IPS DF 19.7 (cell line): Measurements from ENCODE around the gene NRP2.

Experiments
- DNase-seq: peaks from one replicate; pipeline ENCODE4 v3.0.0-alpha.2; 2013; ENCODE audit warnings: low read depth, low spot score

The NRP2 gene

DNA sequence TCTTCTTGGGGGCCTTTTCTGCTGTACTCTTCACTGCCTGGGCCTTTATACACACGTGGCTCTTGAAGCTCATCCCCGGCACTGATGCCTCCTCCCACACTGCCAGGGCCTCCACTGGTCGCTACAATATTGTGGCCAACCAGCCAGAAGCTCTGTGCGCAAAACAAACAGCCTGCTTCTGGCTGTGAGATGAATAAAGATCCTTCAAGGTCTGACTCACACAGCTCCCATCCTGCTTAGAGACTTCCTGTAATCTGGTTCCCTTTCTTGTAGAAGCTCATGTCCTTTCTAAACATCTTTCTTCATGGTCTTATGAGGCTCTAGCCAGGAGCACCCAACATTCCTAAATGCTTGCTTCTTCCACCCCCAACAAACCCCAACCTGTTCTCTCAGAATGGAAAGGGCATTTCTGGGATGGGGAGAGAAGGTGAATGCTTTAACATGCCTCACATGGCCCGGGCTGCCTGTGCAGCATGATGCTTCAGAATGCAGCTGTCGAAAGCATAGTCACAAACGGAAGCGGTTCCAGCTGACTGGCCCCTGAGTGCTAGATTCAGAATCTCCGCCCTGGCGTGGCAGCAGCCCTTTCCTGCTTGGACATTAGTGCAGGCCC lies 24.6 kb downstream of the NRP2 start:
- DNase-seq: no peak

DNA sequence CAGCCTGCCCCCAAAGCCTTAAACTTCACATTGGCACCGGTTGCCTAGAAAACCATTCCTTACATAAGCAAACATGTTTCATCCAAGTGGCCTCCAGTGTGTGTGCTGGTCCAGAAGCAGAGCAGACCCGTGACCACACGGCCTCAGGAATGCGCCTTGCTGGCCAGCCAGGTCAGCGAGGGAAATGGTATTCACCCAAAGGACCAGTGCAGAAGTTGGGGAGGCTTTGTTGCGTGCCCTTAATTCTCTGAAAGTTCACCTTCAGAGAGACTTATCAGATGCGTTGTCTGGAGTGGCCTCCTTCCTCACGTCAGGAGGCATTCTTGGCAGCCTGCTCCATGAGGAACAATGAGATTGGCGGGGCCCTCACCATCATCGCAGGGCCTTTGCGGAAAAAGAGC lies 25.9 kb downstream of the NRP2 start:
- no peak for DNase-seq

- DNase-seq: no peak
Measured at GRCh38 chr2:205709319-205709718, 27.0 kb downstream of the NRP2 start.

GRCh38 chr2:205712508-205712907 lies 30.2 kb downstream of the NRP2 start:
- DNase-seq: no peak

GRCh38 chr2:205713086-205713485 lies 30.8 kb downstream of the NRP2 start:
- DNase-seq: no peak

- no peak for DNase-seq
Measured at GRCh38 chr2:205714058-205714776, 31.9 kb downstream of the NRP2 start.

- DNase-seq: no peak
Measured at GRCh38 chr2:205714789-205715720, 32.8 kb downstream of the NRP2 start.

GRCh38 chr2:205715831-205716525 lies 33.7 kb downstream of the NRP2 start:
- DNase-seq: no peak

GRCh38 chr2:205717175-205717846 lies 35.0 kb downstream of the NRP2 start:
- no peak for DNase-seq

- DNase-seq: no peak
Measured at GRCh38 chr2:205717999-205718398, 35.7 kb downstream of the NRP2 start.

DNA sequence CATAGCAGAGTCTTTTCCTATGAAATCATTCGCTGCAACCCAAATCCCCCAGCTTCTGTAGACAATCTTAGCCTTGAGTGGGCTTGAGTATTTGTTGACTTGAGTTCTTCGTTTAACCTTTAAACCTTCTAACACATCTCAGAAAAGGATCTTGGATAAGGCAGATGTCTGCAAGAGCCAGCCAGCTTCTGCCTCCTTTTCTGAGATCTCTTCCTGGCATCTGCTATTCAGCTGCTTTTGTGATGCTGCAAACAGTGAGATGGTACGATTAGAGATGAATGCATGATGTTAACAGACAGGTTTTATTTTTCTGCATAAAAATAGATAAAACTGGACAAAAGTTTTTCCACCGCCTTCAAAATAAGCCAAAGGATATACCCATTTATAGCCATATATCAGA lies 37.5 kb downstream of the NRP2 start:
- no peak for DNase-seq

- no peak for DNase-seq
Measured at GRCh38 chr2:205720451-205720902, 38.2 kb downstream of the NRP2 start.

DNA sequence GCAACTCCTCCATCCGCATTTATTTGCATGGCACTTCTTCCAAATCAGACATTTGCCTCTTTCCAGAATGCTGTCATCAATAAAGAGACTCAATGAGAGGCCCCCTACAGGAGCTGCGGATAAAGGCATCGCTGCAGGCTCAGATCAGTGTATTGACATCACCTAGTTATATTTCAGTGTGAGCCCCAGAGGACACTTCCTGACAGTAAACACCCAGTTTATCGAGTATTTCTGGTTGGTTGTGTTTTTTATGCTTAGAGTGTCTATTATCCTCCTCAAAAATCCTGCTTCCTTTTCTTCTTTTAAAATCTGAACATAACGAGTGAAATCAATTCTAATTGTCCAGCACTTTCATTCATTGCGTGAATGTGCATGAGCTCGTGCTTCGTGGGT lies 38.8 kb downstream of the NRP2 start:
- DNase-seq: no peak

GRCh38 chr2:205722283-205722918 lies 40.1 kb downstream of the NRP2 start:
- DNase-seq: no peak

- DNase-seq: no peak
Measured at GRCh38 chr2:205723179-205723578, 40.9 kb downstream of the NRP2 start.

GRCh38 chr2:205725059-205725458 lies 42.8 kb downstream of the NRP2 start:
- no peak for DNase-seq

DNA sequence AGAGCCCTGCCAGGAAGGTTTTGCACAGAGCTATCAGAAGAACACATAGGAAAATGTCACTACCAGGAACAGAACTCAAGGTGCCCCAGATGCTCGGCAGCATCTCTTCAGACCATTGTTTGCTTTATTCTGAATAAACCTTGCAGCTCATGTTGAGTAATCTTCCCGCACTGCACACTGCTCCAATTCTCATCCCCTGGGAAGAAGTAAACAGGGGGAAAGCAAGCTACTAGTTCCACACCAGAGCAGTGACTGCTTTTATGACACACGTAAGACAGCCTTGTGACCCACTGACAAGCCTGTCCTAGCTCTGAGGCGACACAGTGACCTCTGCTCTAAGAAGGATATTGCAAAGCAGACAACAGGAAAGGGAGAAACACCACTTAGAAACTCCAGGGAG lies 44.2 kb downstream of the NRP2 start:
- no peak for DNase-seq

- DNase-seq: no peak
Measured at GRCh38 chr2:205727174-205727573, 44.9 kb downstream of the NRP2 start.

GRCh38 chr2:205728366-205728765 lies 46.1 kb downstream of the NRP2 start:
- DNase-seq: no peak

DNA sequence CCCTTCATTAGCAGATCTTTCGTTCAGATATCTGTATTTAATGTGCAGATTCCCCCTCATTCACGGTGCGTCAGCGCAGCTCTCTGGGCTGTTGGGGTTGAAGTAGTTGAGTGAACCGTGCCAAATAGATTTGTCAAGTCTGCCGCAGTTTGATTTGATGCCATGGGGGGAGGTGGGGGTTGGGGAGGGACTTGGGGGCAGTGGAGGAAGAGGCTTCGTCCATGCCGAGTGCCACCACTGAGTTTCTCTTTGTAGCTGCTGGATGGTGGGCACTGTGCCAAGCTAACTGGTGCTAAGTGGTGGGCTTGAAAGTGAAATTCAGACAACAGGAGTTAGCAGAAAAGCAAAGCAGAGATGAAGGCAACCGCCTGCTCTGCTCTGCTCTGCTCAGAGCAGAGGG lies 47.9 kb downstream of the NRP2 start:
- no peak for DNase-seq
